GM18505 (cell line): ENCODE data around the gene CES2.

Experiments
- ATAC-seq: cut with Tn5 transposase; IDR thresholded peaks from one replicate; pipeline ENCODE4 v1.9.1; 2021; ENCODE audit not compliant: unreplicated experiment
- POLR2A ChIP-seq: IDR thresholded peaks from 4 replicates; pipeline ENCODE4 v1.6.1; 2011; ENCODE audit warnings: borderline replicate concordance; ENCODE audit not compliant: insufficient read depth, insufficient read length; ENCODE audit errors: extremely low read depth

CES2 gene

GRCh38 chr16:66926171-66926947 is 9.0 kb upstream of the CES2 start:
- TF ChIP-seq POLR2A: no peak
- no peak for ATAC-seq

- ATAC-seq: no peak
- no peak for TF ChIP-seq POLR2A
These were observed 8.3 kb upstream of the CES2 start for GRCh38 chr16:66926961-66927436.

- no peak for TF ChIP-seq POLR2A
- no peak for ATAC-seq
These were observed 7.2 kb upstream of the CES2 start for GRCh38 chr16:66927918-66928649.

GRCh38 chr16:66928702-66929388 is 6.5 kb upstream of the CES2 start:
- ATAC-seq: no peak
- TF ChIP-seq POLR2A: no peak

GRCh38 chr16:66930189-66930588 is 5.1 kb upstream of the CES2 start:
- no peak for ATAC-seq
- TF ChIP-seq POLR2A: no peak

GRCh38 chr16:66931665-66932064 is 3.7 kb upstream of the CES2 start:
- no peak for ATAC-seq
- no peak for TF ChIP-seq POLR2A

- no peak for TF ChIP-seq POLR2A
- ATAC-seq: no peak
These were observed 3.2 kb upstream of the CES2 start for GRCh38 chr16:66932076-66932475.

- no peak for TF ChIP-seq POLR2A
- ATAC-seq: no peak
These were observed 1.6 kb upstream of the CES2 start for GRCh38 chr16:66933776-66934137.

GRCh38 chr16:66934138-66934838 is 1.0 kb upstream of the CES2 start, which contains the start of gene CIAO2B:
CIAO2B (minus strand) TSS chr16:66934402; CDS start chr16:66934364, 38 bp downstream.
- peak; percentile 70 for ATAC-seq
- peak; percentile 91 for TF ChIP-seq POLR2A

GRCh38 chr16:66934839-66935313 is 440 bp upstream of the CES2 start:
- ATAC-seq: peak; percentile 15

GRCh38 chr16:66936462-66936861 is 1.1 kb downstream of the CES2 start:
- no peak for TF ChIP-seq POLR2A
- no peak for ATAC-seq

- no peak for TF ChIP-seq POLR2A
These were observed 1.7 kb downstream of the CES2 start for GRCh38 chr16:66936889-66937554.

GRCh38 chr16:66937725-66938337 is 2.5 kb downstream of the CES2 start:
- TF ChIP-seq POLR2A: no peak
- ATAC-seq: no peak

More at GRCh38 chr16:66936889-66937554, 1.7 kb downstream of the CES2 start:
- no peak for ATAC-seq

GRCh38 chr16:66939366-66939765 is 4.0 kb downstream of the CES2 start:
- no peak for TF ChIP-seq POLR2A
- ATAC-seq: no peak
